Activated naive CD4-positive, alpha-beta T cell treated with Interleukin-2 at 50 U/mL for 16 hours (primary cell): ENCODE results near the gene NFKBIB.

Source experiments
- DNase-seq: peaks from one replicate; pipeline ENCODE4 v3.0.0-alpha.2; 2020

NFKBIB gene

DNA sequence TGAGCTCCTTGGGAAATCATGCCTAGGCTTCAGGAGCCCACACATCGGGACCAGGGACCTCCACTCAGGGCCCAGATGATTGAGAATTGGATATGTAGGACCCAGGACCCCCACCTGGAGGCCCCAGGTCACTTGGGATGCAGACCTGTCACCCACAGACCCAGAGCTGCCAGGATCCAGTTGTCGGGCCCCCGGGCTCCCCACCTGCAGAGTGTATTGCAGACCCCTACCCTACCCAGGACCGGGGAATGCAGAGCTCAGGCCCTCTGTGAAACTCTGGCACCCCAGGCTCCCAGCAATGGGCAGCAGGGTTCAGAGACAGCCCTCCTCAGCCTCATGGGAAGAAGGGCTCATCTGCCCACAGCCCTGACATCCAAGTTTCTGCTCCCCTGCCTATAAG, 5.9 kb downstream of the NFKBIB start:
- DNase-seq, result no peak

DNA sequence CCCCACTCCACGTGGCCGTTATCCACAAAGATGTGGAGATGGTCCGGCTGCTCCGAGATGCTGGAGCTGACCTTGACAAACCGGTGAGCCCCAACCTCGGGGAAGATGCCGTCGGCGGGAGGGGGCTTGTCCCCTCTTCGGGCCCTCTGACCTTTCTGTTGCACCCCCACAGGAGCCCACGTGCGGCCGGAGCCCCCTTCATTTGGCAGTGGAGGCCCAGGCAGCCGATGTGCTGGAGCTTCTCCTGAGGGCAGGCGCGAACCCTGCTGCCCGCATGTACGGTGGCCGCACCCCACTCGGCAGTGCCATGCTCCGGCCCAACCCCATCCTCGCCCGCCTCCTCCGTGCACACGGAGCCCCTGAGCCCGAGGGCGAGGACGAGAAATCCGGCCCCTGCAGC, 7.5 kb downstream of the NFKBIB start:
- no peak for DNase-seq

DNA sequence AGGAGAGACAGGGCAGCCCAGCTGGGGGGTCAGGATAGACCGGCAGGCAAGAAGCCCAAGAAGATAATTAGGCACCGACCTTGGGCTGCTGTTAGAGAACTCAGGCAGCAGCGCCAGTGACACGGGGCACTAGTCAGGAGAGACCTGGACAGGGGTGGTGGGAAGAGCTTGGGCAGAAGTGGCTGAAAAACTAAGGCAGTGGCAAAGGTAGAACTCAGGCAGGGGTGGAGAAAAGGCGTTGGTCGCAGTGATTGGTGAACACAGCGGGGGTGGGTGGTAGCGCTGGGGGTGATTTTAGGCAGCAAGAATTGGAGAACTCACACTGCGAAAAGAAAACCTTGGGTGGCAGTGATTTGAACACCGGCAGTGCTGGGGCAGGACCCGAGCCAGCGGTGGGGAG, 7.9 kb downstream of the NFKBIB start:
- DNase-seq, result no peak

DNA sequence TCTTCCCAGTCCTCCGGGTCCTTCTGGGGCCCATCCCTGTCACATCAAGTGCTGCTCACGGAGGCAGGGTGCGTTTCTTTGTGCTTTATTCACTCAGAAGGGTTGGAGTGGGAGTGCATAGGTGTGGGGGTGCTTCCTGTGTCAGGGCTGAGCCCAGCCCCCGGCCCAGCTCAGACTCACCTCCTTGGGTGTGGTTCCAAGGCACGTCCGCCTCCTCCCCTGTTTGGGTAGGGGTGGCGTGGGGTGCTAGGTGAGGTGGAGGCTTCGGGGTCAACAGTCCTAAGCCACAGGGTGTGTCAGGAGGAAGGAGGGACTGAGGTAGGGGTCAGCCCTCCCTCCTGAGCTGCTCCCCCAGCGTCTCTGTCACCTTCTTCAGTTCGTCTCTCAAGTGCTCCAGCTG, 9.1 kb downstream of the NFKBIB start:
- no peak for DNase-seq

GRCh38 chr19:38910488-38910887, 10.7 kb downstream of the NFKBIB start:
- no peak for DNase-seq

GRCh38 chr19:38911388-38912001, 11.7 kb downstream of the NFKBIB start:
- no peak for DNase-seq

DNA sequence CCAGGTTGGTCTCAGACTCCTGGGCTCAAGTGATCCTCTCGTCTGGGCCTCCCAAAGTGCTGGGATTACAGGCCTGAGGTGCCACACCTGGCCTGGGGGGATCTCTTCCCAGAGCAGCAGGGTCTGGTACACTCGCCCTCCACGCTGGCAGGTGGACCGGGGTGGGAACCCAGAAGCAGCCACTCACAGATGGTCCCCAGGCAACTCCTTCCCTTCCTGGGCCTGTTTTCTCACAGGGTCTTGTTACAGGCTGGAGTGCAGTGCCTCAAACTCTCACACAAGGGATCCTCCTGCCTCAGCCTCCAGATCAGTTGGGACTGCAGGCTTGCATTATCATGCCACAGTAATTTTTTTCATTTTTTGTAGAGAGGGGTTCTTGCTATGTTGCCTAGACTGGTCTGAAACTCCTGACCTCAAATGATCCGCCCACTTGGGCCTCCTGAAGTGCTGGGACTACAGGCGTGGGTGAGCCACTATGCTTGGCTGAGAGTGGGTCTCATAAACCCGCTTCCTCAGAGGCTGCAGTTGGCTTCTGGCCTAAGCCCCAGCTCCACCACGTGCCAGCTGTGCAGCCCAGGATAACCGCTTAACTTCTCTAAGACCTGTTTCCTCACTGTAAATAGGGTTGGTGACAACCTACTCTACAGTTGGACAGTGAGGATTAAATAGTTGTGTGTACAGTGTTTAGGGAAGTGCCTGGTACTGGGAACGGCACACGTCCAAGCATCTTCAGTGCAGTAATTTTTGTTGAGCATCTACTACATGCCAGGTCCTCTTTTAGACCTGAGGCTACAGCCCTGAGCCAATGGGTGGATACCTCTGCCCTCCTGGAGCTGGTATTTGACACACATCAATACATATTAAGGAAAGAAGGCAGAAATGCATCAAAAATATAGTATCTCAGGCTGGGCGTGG, 13.1 kb downstream of the NFKBIB start:
- DNase-seq, result no peak

DNA sequence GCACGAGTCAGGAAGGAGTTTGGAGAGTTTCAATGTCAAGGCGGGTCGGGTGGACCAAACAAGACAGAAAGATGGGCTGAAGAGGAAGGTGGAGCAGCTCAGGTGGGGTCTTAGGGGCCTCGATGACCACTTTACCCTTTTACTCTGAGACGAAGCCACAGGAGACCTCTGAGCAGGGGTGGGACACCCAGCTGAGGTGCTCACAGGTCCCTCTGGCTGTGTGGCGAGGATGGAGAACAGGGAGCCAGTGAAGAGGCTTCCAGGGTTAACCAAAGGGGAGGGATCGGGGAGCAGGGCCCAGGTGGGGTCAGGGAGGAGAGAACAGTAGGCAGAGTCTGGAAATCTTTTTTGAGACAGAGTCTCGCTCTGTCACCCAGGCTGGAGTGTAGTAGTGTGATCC, 14.2 kb downstream of the NFKBIB start:
- no peak for DNase-seq

DNA sequence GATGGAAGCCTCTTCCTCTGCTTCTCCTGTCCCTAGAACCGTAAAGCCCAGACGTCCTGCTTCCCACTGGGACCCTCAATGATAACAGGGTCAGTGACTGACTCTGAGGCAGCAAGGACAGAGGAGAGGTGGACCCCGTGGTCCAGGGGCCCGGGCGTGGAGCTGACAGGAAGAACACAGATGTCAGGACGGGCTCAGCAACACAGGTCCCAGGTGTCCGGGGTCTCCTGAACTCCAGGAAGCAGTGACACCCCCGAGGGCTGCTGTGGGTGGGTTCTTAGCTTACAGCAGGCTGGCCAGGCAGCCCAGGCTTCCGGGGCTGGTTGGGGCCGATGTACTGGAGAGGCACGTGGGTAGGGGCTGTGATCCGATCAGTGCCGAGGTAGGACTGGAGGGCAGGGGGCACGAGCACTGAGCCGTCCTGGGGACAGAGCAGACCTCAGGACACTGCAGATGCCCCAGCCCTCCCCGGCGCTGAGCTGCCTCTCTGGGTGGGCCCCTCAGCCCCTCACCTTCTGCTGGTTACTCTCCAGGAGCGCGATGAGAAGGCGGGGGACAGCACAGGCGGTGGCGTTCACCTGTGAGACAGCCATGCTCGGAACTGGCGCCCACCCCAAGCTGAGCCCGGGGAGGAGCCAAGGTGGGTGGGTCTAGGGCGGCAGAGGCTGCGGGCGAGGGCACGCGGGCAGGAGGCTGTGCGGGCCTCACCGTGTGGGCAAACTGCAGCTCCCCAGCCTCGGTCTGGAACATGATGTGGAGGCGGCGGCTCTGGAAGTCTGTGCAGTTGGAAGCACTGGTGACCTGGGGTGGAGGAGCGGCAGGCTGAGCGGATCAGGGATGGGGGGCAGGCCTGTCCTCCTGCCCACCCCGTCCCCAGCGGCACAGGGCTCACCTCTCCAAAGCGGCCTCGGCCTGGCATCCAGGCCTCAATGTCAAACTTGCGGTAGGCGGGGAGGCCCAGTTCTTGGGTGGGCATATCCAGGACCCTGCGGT, 15.9 kb downstream of the NFKBIB start:
- no peak for DNase-seq

- DNase-seq, result no peak
These were observed 17.7 kb downstream of the NFKBIB start for GRCh38 chr19:38917516-38917915.

- no peak for DNase-seq
These were observed 18.2 kb downstream of the NFKBIB start for GRCh38 chr19:38917921-38918491.

- no peak for DNase-seq
These were observed 18.8 kb downstream of the NFKBIB start for GRCh38 chr19:38918526-38918925.

DNA sequence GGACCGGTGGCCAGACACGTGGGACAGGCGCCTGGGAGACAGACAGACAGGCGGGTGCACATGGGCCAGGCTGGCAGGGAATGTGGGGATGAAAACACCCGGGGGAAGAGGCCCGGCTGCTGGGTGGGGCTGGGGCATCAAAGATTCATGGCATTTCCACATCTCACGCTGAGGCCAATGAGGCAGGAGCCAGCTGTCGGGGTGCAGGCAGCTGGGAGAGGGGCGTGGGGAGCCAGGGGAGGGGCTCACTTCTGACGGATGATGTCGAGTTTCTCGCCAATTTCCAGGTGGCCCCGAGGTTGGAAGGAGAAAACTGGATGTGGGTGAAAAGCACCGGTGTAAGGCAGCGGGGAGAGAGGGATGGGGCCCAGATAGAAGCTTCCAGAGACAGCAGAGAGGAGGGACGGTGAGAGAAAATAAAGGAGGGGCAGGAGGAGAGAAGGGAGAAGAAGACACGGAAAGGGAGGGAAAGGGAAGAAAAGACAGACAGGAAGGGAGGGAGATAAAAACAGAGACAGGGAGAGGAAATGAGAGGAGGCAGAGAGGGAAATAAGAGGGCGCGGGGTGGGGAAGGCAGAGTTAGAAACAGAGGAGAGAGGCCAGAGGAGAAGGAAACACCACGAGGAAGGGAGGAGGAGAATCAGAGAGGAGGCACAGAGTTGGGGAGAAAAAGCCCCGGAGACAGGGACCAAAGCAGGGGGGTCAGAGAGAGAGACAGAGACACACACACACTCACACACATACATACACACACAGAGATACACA, 20.2 kb downstream of the NFKBIB start:
- no peak for DNase-seq

DNA sequence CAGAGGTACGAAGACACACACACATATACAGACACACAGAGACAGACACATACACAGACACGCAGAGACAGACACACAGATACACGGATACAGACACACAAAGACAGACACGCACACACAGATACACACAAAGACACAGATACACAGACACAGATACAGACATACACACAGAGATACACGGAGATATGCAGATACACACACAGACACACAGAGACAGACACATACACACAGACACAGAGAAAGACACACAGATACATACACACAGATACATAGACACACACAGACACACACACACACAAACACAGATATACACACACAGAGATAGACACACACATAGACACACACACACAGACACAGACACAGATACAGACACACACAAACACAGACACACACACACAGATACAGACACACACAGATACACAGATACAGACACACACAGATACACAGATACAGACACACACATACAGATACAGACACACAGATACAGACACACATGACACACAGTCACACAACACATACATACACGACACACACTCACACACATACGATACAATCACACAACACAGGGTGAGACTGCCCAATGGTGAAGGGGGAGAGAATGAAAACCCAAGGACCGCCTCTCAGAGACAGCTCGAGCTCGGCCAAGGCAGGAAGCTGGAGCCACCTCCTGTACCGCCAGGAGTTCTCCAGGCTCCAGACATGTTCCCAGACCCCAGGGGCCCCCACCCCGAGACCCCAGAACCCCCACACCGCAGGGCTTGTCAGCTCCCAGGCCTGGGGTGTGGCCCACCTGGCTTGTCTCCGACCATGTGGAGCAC, 21.0 kb downstream of the NFKBIB start:
- DNase-seq, result no peak

- no peak for DNase-seq
These were observed 21.9 kb downstream of the NFKBIB start for GRCh38 chr19:38921420-38922274.

DNA sequence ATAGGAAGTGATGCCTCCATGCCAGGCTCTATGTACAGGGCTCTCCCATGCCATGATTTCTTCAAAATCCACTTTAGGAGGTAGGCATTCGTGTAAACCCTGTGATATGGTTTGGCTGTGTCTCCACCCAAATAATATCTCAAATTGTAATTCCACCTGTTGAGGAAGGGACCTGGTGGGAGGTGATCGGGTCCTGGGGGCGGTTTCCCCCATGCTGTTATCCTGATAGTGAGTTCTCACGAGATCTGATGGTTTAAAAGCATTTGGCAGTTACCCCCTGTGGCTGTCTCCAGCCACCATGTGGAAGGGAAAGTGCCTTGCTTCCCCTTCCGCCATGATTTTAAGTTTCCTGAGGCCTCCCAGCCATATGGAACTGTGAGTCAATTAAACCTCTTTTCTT, 22.7 kb downstream of the NFKBIB start:
- no peak for DNase-seq

GRCh38 chr19:38924388-38924787, 24.6 kb downstream of the NFKBIB start:
- no peak for DNase-seq

GRCh38 chr19:38928391-38929001, 28.7 kb downstream of the NFKBIB start:
- DNase-seq, result no peak

DNA sequence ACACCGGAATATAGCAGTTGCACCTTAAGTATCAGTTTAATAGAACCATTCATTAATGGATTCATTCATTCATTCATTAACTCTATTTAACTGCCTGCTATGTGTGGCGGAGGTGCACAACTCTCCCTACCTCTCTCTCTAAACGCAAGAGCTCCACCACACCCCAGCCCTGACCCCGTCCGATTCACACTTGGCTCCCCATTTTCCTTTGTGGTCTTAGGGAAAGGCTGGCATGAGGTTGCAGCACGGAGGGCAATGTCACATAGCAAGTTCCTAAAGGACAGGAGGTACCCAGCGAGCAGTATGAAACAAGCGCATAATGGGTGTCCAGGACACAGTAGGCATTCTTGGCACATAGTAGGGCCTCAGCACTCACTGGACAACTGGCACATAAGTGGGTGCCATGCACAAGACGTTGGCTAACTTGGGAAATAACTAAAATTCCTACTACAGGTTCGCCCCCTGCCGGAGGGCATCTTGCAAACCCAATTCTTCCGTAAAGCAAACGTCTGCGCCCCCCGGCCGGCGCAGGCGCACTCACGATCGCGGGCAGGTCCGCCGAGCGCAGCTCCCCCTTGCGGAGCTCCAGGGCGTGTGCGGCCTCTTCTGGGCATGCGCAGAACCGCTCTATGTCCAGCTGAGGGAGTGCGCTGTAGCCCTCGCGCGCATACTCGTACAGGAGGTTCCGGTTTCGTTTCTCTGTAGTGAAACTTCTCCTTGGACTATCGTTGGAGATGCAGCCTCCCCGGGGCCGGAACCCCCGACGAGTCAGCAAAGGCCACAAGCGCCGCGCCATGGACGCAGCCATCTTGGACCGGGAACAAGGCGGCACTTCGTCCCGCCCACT, 30.4 kb downstream of the NFKBIB start, which contains the start of gene SARS2:
Gene SARS2, minus strand, starts transcription at position 835 of the 847 bp plus-strand sequence. Its CDS starts 27 bp downstream, at position 808.
- DNase-seq, result peak; percentile 90
